H9 (cell line): ENCODE data around the gene AATF. TPM values are rescaled to one million over a fixed set of nuclear protein-coding genes. Genes with fewer than 3 reads are reported as not detected.

Source experiments
- DNase-seq: peaks from one replicate; pipeline ENCODE4 v3.0.0-alpha.2; 2017
- H2AFZ ChIP-seq: one replicate; pipeline ENCODE4 v1.6.1; 2013; ENCODE audit warnings: mild to moderate bottlenecking, low read length, control low read depth, moderate library complexity
- H2AK5ac ChIP-seq: 2 replicates; pipeline ENCODE4 v1.6.1; 2013; ENCODE audit warnings: low read length, control low read depth, mixed read lengths; ENCODE audit not compliant: insufficient read length
- H2BK120ac ChIP-seq: one replicate; pipeline ENCODE4 v1.6.1; 2013; ENCODE audit warnings: low read depth, mild to moderate bottlenecking, low read length, control low read depth, inconsistent platforms; ENCODE audit not compliant: poor library complexity, severe bottlenecking
- H2BK12ac ChIP-seq: 2 replicates; pipeline ENCODE4 v1.6.1; 2013; ENCODE audit warnings: low read length, control low read depth, mixed read lengths, low read depth; ENCODE audit not compliant: insufficient read length
- H2BK15ac ChIP-seq: 2 replicates; pipeline ENCODE4 v1.6.1; 2013; ENCODE audit warnings: low read depth, low read length, control low read depth
- H2BK20ac ChIP-seq: one replicate; pipeline ENCODE4 v1.6.1; 2013; ENCODE audit warnings: low read depth, mild to moderate bottlenecking, low read length, control low read depth, inconsistent platforms; ENCODE audit not compliant: poor library complexity, severe bottlenecking
- H2BK5ac ChIP-seq: 2 replicates; pipeline ENCODE4 v1.6.1; 2013; ENCODE audit warnings: low read length, control low read depth, mixed read lengths; ENCODE audit not compliant: insufficient read length
- H3K14ac ChIP-seq: 2 replicates; pipeline ENCODE4 v1.6.1; 2013; ENCODE audit warnings: low read length, control low read depth; ENCODE audit not compliant: insufficient read depth
- H3K18ac ChIP-seq: 2 replicates; pipeline ENCODE4 v1.6.1; 2013; ENCODE audit warnings: low read depth, mild to moderate bottlenecking, mixed read lengths, low read length, control low read depth; ENCODE audit not compliant: insufficient read length
- H3K23ac ChIP-seq: 2 replicates; pipeline ENCODE4 v1.6.1; 2013; ENCODE audit warnings: low read length, control low read depth, mixed read lengths, low read depth; ENCODE audit not compliant: insufficient read length
- H3K23me2 ChIP-seq: 2 replicates; pipeline ENCODE4 v1.6.1; 2013; ENCODE audit warnings: low read depth, mild to moderate bottlenecking, mixed read lengths, low read length, control low read depth; ENCODE audit not compliant: insufficient read length, poor library complexity, severe bottlenecking
- H3K27ac ChIP-seq: 2 replicates; pipeline ENCODE4 v1.5.1; 2013; ENCODE audit warnings: low read length, control low read depth, mixed read lengths, low read depth; ENCODE audit not compliant: insufficient read length
- H3K27me3 ChIP-seq: 2 replicates; pipeline ENCODE4 v1.6.1; 2013; ENCODE audit warnings: low read length, control low read depth, inconsistent platforms; ENCODE audit not compliant: insufficient read depth
- H3K4ac ChIP-seq: 2 replicates; pipeline ENCODE4 v1.6.1; 2013; ENCODE audit warnings: low read depth, mild to moderate bottlenecking, control low read depth, inconsistent platforms, low read length, moderate library complexity
- H3K4me1 ChIP-seq: 2 replicates; pipeline ENCODE4 v1.6.1; 2013; ENCODE audit warnings: low read length, control low read depth, inconsistent platforms; ENCODE audit not compliant: insufficient read depth
- H3K4me2 ChIP-seq: 2 replicates; pipeline ENCODE4 v1.6.1; 2013; ENCODE audit warnings: low read length, control low read depth, mixed read lengths; ENCODE audit not compliant: insufficient read length, insufficient read depth
- H3K56ac ChIP-seq: 2 replicates; pipeline ENCODE4 v1.6.1; 2013; ENCODE audit warnings: low read depth, mild to moderate bottlenecking, mixed read lengths, low read length, control low read depth; ENCODE audit not compliant: insufficient read length
- H3K79me1 ChIP-seq: 2 replicates; pipeline ENCODE4 v1.6.1; 2013; ENCODE audit warnings: low read depth, mild to moderate bottlenecking, moderate library complexity, low read length, control low read depth, inconsistent platforms; ENCODE audit not compliant: insufficient read depth, poor library complexity, severe bottlenecking
- H3K79me2 ChIP-seq: 2 replicates; pipeline ENCODE4 v1.6.1; 2013; ENCODE audit warnings: low read length, control low read depth, inconsistent platforms; ENCODE audit not compliant: insufficient read depth
- H3K9ac ChIP-seq: 2 replicates; pipeline ENCODE4 v1.6.1; 2013; ENCODE audit warnings: low read length, control low read depth, mixed read lengths; ENCODE audit not compliant: insufficient read length; ENCODE audit errors: extremely low read depth
- H3K9me3 ChIP-seq: one replicate; pipeline ENCODE4 v1.6.1; 2013; ENCODE audit warnings: low read depth, low read length, inconsistent platforms; ENCODE audit not compliant: control insufficient read depth
- H3T11ph ChIP-seq: one replicate; pipeline ENCODE4 v1.6.1; 2013; ENCODE audit warnings: mild to moderate bottlenecking, low read length, control low read depth, inconsistent platforms
- H4K20me1 ChIP-seq: one replicate; pipeline ENCODE4 v1.6.1; 2013; ENCODE audit not compliant: control insufficient read depth, insufficient read length, insufficient read depth
- H4K5ac ChIP-seq: 2 replicates; pipeline ENCODE4 v1.6.1; 2013; ENCODE audit warnings: low read depth, mild to moderate bottlenecking, mixed read lengths, low read length, control low read depth; ENCODE audit not compliant: insufficient read length
- H4K8ac ChIP-seq: replicated peaks from 2 replicates; pipeline ENCODE4 v1.6.1; 2013; ENCODE audit warnings: low read length, control low read depth, mixed read lengths, low read depth; ENCODE audit not compliant: insufficient read length
- H4K91ac ChIP-seq: 2 replicates; pipeline ENCODE4 v1.6.1; 2013; ENCODE audit warnings: low read depth, mild to moderate bottlenecking, moderate library complexity, mixed read lengths, low read length, control low read depth; ENCODE audit not compliant: insufficient read length
- H3K27ac Mint-ChIP-seq, 3 experiments: 2 replicates in 2 of 3; 3 replicates in 1 of 3; pipeline ENCODE4 v1.8.0; 2020 to 2021; ENCODE audit warnings: mixed read lengths in 3 of 3, mild to moderate bottlenecking in 1 of 3, moderate library complexity in 1 of 3
- H3K27me3 Mint-ChIP-seq: 2 replicates; pipeline ENCODE4 v1.8.0; 2021; ENCODE audit warnings: low read depth, mild to moderate bottlenecking, moderate library complexity, mixed read lengths
- H3K36me3 Mint-ChIP-seq, 3 experiments: 2 replicates in 2 of 3; 3 replicates in 1 of 3; pipeline ENCODE4 v1.8.0; 2020 to 2021; ENCODE audit warnings: low read depth in 3 of 3, mixed read lengths in 3 of 3; ENCODE audit not compliant: insufficient read depth in 1 of 3
- H3K4me1 Mint-ChIP-seq, 2 experiments: 2 replicates each; pipeline ENCODE4 v1.8.0; 2020; ENCODE audit warnings: mixed read lengths in 2 of 2
- H3K4me3 Mint-ChIP-seq, 2 experiments: 2 replicates in 1 of 2; 3 replicates in 1 of 2; pipeline ENCODE4 v1.8.0; 2020 to 2021; ENCODE audit warnings: mild to moderate bottlenecking in 2 of 2, mixed read lengths in 2 of 2, moderate library complexity in 1 of 2
- H3K9me3 Mint-ChIP-seq, 2 experiments: 2 replicates in 1 of 2; 3 replicates in 1 of 2; pipeline ENCODE4 v1.8.0; 2020; ENCODE audit warnings: mild to moderate bottlenecking in 2 of 2, mixed read lengths in 2 of 2, moderate library complexity in 1 of 2
- CTCF ChIP-seq: fragments of 200-600 bp; sonication (generic); conservative IDR thresholded peaks from 3 replicates; pipeline ENCODE4 v1.8.0; 2021; ENCODE audit warnings: antibody characterized with exemption, mild to moderate bottlenecking
- WGBS: extraction: QIAGEN DNeasy Blood & Tissue Kit; methylation state at CpG from one replicate; pipeline ENCODE4 v1.1.7; 2013; ENCODE audit warnings: missing lambda C conversion rate, low lambda C conversion rate, mixed read lengths; ENCODE audit not compliant: insufficient read length; ENCODE audit errors: extremely low coverage; 5-methylcytosine and 5-hydroxymethylcytosine counted together
- total RNA-seq: library from RNA; stranded (reverse); gene quantifications from 2 replicates; pipeline ENCODE4 v1.2.1, GENCODE V29; 2021

The AATF gene
- total RNA-seq, 1 experiment from 2014 or later = 69.6 TPM

GRCh38 chr17:37082311-37082860 lies 133.6 kb downstream of the AATF start:
- Mint-ChIP-seq H3K4me3 (peak overlapping the region in 1 of 2 experiments; percentile 1; a peak in 1 of 5 replicates), H3K27ac (peak overlapping the region; percentile 7 to 78 (median 48); a peak in 3 of 7 replicates), H3K27me3 (peaks cover 2% of the 10 kb centered on the region; the same call in 1 of the 2 replicates), H3K9me3 (peaks cover 14 to 21% of the 10 kb centered on the region in 2 experiments), H3K36me3 (peaks cover 32 to 55% (median 49%) of the 10 kb centered on the region in 3 experiments; a peak in 6 of 7 replicates), H3K4me1 (peaks cover 36 to 37% of the 10 kb centered on the region in 2 experiments)
- Histone ChIP-seq H3K56ac (no peak overlapping the region), H2BK120ac (no peak overlapping the region), H3K9me3 (no peaks in the 10 kb centered on the region), H3K4me1 (peaks cover 13% of the 10 kb centered on the region), H4K91ac (no peak overlapping the region), H3T11ph (no peak overlapping the region), H2BK12ac (no peak overlapping the region), H3K14ac (no peak overlapping the region), H3K18ac (no peak overlapping the region), H3K27ac (no peak overlapping the region), H2BK5ac (no peak overlapping the region), H2BK15ac (no peak overlapping the region), H2AK5ac (no peak overlapping the region), H3K23me2 (no peaks in the 10 kb centered on the region), H4K8ac (no peak overlapping the region), H3K4me2 (no peak overlapping the region), H3K79me1 (no peaks in the 10 kb centered on the region), H3K79me2 (no peaks in the 10 kb centered on the region), H3K23ac (no peak overlapping the region), H4K5ac (no peak overlapping the region), H4K20me1 (no peaks in the 10 kb centered on the region), H3K4ac (no peak overlapping the region), H3K9ac (no peak overlapping the region), H3K27me3 (no peaks in the 10 kb centered on the region), H2AFZ (no peak overlapping the region), H2BK20ac (no peak overlapping the region)
- TF ChIP-seq CTCF = no peak; the same call in 2 of the 3 replicates
- no CpG with 5 or more reads among the region's 8 CpGs for WGBS
- DNase-seq = no peak
